ENCODE measurements around the gene PIEZO2.

GRCh38 chr18:11150271-11150615, 874 bp upstream of the PIEZO2 start:
- TF ChIP-seq GLIS3 (CRISPR knock-in tag; IDR thresholded peaks at IDR 0.05): no peak
- TF ChIP-seq TSHZ2 (CRISPR knock-in tag; IDR thresholded peaks at IDR 0.05): no peak
- TF ChIP-seq, protein P1, sequence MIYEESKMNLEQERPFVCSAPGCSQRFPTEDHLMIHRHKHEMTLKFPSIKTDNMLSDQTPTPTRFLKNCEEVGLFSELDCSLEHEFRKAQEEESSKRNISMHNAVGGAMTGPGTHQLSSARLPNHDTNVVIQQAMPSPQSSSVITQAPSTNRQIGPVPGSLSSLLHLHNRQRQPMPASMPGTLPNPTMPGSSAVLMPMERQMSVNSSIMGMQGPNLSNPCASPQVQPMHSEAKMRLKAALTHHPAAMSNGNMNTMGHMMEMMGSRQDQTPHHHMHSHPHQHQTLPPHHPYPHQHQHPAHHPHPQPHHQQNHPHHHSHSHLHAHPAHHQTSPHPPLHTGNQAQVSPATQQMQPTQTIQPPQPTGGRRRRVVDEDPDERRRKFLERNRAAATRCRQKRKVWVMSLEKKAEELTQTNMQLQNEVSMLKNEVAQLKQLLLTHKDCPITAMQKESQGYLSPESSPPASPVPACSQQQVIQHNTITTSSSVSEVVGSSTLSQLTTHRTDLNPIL (CRISPR knock-in tag; IDR thresholded peaks at IDR 0.05; ENCODE audit: low read depth): no peak
- TF ChIP-seq SNAI2 (CRISPR knock-in tag; IDR thresholded peaks at IDR 0.05): no peak
- no peak for TF ChIP-seq ARNTL (CRISPR knock-in tag; IDR thresholded peaks at IDR 0.05; ENCODE audit: borderline replicate concordance, low read depth)
- TF ChIP-seq, protein P2, sequence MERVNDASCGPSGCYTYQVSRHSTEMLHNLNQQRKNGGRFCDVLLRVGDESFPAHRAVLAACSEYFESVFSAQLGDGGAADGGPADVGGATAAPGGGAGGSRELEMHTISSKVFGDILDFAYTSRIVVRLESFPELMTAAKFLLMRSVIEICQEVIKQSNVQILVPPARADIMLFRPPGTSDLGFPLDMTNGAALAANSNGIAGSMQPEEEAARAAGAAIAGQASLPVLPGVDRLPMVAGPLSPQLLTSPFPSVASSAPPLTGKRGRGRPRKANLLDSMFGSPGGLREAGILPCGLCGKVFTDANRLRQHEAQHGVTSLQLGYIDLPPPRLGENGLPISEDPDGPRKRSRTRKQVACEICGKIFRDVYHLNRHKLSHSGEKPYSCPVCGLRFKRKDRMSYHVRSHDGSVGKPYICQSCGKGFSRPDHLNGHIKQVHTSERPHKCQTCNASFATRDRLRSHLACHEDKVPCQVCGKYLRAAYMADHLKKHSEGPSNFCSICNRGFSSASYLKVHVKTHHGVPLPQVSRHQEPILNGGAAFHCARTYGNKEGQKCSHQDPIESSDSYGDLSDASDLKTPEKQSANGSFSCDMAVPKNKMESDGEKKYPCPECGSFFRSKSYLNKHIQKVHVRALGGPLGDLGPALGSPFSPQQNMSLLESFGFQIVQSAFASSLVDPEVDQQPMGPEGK (CRISPR knock-in tag; IDR thresholded peaks at IDR 0.05; ENCODE audit: borderline replicate concordance): no peak
- no peak for TF ChIP-seq CSDC2 (CRISPR knock-in tag; IDR thresholded peaks at IDR 0.05)
- no peak for TF ChIP-seq BACH2 (CRISPR knock-in tag; IDR thresholded peaks at IDR 0.05; ENCODE audit: borderline replicate concordance)
- no peak for TF ChIP-seq ZFP30 (CRISPR knock-in tag; IDR thresholded peaks at IDR 0.05)
- no peak for TF ChIP-seq RARB (CRISPR knock-in tag; IDR thresholded peaks at IDR 0.05)

Data from SK-N-SH treated with all-trans-retinoic acid at 6 μM for 48 hours (cell line).